LNCAP (cell line): ENCODE results near the gene IPO11.

Experiments used
- CTCF ChIP-seq: fragments of 450-650 bp; IDR thresholded peaks from 2 replicates; pipeline ENCODE4 v1.5.1; 2017; ENCODE audit warnings: mild to moderate bottlenecking

The IPO11 gene

GRCh38 chr5:62585751-62586150 is 173.2 kb downstream of the IPO11 start:
- TF ChIP-seq CTCF = no peak

DNA sequence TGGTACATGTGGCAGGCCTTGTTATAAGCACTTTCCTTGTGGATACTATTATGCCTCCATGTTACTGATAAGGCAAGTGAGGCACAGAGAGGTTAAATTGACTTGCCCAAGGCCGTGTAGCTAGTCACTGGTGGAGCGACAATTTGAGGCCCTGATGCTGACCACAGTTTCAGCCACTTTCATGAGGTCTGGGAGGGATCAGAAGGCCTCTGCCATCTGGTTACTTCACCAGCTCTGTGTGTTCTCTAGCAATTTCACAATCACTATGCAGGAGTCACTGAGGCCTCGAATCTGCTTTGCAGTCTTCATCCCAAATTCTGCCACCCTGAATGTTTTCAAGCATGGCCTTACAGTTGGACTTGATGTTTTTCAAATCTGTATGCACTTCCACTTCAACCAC is 175.2 kb downstream of the IPO11 start:
- TF ChIP-seq CTCF = no peak

GRCh38 chr5:62588668-62589067 is 176.1 kb downstream of the IPO11 start:
- TF ChIP-seq CTCF = no peak

GRCh38 chr5:62589504-62589903 is 176.9 kb downstream of the IPO11 start:
- no peak for TF ChIP-seq CTCF

DNA sequence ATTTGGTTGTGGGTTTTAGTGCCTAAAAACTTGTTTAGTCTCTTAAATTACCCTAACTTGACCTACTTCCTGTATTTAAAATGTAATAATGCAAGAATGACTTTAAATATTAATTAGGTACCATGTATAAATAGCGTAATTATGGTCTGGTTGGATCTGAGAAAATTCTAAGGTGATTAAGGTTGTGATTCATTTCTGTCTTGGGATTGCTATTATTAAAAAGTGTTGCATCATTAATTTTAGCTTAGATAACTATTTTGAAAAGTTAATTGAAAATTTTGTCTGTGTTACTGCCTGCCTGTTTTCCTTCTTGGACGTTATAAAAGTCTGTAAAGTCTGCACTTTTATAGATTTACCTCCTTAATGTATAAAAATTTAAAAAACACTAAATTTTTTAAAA is 177.8 kb downstream of the IPO11 start:
- no peak for TF ChIP-seq CTCF

DNA sequence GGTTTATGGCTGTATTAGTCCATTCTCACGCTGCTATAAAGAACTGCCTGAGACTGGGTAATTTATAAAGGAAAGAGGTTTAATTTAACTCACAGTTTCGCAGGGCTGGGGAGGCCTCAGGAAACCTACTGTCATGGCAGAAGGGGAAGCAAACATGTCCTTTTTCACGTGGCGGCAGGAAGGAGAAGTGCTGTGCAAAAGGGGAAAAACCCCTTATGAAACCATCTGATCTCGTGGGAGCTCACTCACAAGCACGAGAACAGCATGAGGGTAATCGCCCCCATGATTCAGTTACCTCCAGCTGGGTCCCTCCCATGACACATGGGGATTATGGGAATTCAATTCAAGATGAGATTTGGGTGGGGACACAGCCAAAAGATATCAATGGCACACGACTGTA is 180.0 kb downstream of the IPO11 start:
- no peak for TF ChIP-seq CTCF

GRCh38 chr5:62593331-62593730 is 180.8 kb downstream of the IPO11 start:
- TF ChIP-seq CTCF = no peak

DNA sequence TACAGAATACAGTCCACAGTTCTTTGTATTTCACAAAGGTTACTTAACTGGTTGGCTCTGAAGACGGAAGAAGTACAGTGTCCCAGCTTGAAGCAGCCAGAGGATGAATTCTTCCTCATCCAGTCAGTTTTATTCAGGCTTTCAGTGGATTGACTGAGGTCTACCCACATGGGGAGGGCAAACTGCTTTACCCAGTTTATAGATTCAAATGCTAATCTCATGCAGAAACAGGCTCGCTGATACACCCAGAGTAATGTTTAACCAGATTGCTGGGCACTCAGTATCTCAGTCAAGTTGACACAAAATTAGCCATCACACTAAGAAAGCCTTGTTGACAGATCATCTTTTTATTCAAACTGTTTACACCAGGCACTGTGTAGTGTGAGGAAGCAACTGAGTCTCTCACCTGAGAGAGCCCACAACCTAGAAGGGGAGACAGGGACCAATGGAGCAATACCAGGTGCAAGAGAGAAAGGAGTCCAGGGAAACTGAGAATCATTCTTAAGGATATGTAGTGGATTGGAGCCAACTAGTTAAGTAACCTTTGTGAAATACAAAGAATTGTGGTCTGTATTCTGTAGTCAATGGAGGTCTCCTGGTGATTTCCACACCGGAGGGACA is 181.9 kb downstream of the IPO11 start:
- TF ChIP-seq CTCF = no peak
